Cardiac muscle cell (in vitro differentiated cells and primary cell): ENCODE data around the gene SYNE2. TPM values are rescaled to one million over a fixed set of nuclear protein-coding genes. Genes with fewer than 3 reads are reported as not detected.
"Not testable (repeated sequence)": the region's sequence is repeated elsewhere in the genome, so short reads cannot be mapped to it uniquely, and the experiment has no call there.

Experiments
- DNase-seq, 2 donors: peaks; one replicate each; pipeline versions ENCODE4 v3.0.0 to v3.0.0-alpha.2; 2010 to 2017; ENCODE audit warnings: low read depth in 1 of 2, low spot score in 1 of 2
- H3K27ac ChIP-seq: fragments of 200-600 bp; sonication (generic); 2 replicates; pipeline ENCODE4 v1.5.1; 2016
- H3K27me3 ChIP-seq: fragments of 200-600 bp; sonication (generic); 2 replicates; pipeline ENCODE4 v1.6.0; 2016; ENCODE audit warnings: control low read depth
- H3K36me3 ChIP-seq: fragments of 200-600 bp; sonication (generic); 2 replicates; pipeline ENCODE4 v1.5.1; 2016; ENCODE audit warnings: control low read depth
- H3K4me1 ChIP-seq: fragments of 200-600 bp; sonication (generic); 2 replicates; pipeline ENCODE4 v1.8.1; 2017; ENCODE audit warnings: low read depth, mild to moderate bottlenecking, mixed run types
- H3K4me3 ChIP-seq: fragments of 200-600 bp; sonication (generic); 2 replicates; pipeline ENCODE4 v1.5.1; 2016; ENCODE audit warnings: mild to moderate bottlenecking
- H3K9me3 ChIP-seq: fragments of 200-600 bp; sonication (generic); 2 replicates; pipeline ENCODE4 v1.5.1; 2017; ENCODE audit warnings: low read depth, mild to moderate bottlenecking, control low read depth
- polyA plus RNA-seq: library from polyadenylated mRNA; unstranded; fragments of >200 nt; fragmentation: Nextera tagmentation; extraction: Ambion mirVana; gene quantifications from 2 replicates; pipeline ENCODE4 v1.2.1, GENCODE V29; 2016
- total RNA-seq: library from RNA; depleted of rRNA; stranded (reverse); fragments of >200 nt; gene quantifications from 2 replicates; pipeline ENCODE4 v1.2.3, GENCODE V29; 2016
- TF ChIP-seq, protein P1 (sequence below): IDR thresholded peaks from 2 replicates; pipeline ENCODE4 v1.5.1; 2012; ENCODE audit warnings: low read depth, mild to moderate bottlenecking, low read length

SYNE2 gene
- total and polyA plus RNA-seq, 2 experiments from 2014 or later, result 36.0 to 95.2 TPM

- Histone ChIP-seq H3K27ac (no peak overlapping the region), H3K36me3 (no peaks in the 10 kb centered on the region), H3K4me3 (no peak overlapping the region), H3K4me1 (no peaks in the 10 kb centered on the region), H3K9me3 (no peaks in the 10 kb centered on the region), H3K27me3 (no peaks in the 10 kb centered on the region)
- DNase-seq, result peak in 1 of 2 donors; percentile 35
- TF ChIP-seq, protein P1, sequence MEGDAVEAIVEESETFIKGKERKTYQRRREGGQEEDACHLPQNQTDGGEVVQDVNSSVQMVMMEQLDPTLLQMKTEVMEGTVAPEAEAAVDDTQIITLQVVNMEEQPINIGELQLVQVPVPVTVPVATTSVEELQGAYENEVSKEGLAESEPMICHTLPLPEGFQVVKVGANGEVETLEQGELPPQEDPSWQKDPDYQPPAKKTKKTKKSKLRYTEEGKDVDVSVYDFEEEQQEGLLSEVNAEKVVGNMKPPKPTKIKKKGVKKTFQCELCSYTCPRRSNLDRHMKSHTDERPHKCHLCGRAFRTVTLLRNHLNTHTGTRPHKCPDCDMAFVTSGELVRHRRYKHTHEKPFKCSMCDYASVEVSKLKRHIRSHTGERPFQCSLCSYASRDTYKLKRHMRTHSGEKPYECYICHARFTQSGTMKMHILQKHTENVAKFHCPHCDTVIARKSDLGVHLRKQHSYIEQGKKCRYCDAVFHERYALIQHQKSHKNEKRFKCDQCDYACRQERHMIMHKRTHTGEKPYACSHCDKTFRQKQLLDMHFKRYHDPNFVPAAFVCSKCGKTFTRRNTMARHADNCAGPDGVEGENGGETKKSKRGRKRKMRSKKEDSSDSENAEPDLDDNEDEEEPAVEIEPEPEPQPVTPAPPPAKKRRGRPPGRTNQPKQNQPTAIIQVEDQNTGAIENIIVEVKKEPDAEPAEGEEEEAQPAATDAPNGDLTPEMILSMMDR, result no peak
Observed at GRCh38 chr14:63867933-63868921, 15.4 kb downstream of the SYNE2 start.

GRCh38 chr14:63869940-63870752 lies 17.3 kb downstream of the SYNE2 start:
- H3K4me3 ChIP-seq, H3K27ac ChIP-seq, DNase-seq, H3K9me3 ChIP-seq, H3K36me3 ChIP-seq, H3K27me3 ChIP-seq: not testable (repeated sequence)
- H3K4me1 ChIP-seq, result peaks cover 12% of the 10 kb centered on the region

DNA sequence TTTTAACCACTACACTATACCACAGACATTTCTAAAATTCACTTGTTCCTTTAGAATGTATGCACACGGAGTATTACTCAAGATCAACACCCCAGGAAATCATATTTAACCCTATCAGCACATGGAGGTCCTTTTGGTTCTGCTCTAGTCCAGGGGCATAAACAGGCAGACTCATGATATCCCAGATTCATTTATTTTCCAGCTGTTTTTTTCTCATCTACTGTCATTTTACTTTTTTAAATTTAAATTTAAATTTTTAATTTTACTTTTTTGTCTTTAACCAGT lies 17.9 kb downstream of the SYNE2 start:
- not testable (repeated sequence) for H3K27ac ChIP-seq, H3K36me3 ChIP-seq, H3K9me3 ChIP-seq, DNase-seq, H3K4me3 ChIP-seq, H3K27me3 ChIP-seq
- H3K4me1 ChIP-seq, result peaks cover 12% of the 10 kb centered on the region

- Histone ChIP-seq H3K4me3 (no peak overlapping the region), H3K27me3 (no peaks in the 10 kb centered on the region), H3K4me1 (peaks cover 23% of the 10 kb centered on the region), H3K9me3 (no peaks in the 10 kb centered on the region), H3K27ac (no peak overlapping the region), H3K36me3 (no peaks in the 10 kb centered on the region)
- DNase-seq, result peak in 1 of 2 donors; percentile 68
- TF ChIP-seq, protein P1, result no peak
Observed at GRCh38 chr14:63874223-63874622, 21.4 kb downstream of the SYNE2 start.

DNA sequence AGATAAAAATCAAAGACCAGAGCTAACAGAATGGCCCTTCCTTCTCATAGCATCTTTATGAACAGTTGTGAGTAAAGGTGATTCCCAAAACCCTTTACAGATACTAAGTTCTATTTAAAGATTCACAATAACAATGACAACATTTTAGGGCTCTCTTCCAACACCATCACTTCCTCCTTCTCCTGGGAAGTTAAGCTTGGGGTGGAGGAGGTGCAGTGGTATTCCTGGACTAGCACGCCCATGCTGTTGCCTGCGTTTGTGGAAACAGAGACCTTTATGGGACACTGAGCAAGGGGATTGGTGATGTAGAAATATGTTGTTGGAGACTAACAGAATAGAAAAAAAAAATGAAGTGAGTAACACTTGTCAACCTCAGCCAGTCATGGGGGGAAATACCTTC lies 22.5 kb downstream of the SYNE2 start:
- TF ChIP-seq, protein P1, result no peak
- Histone ChIP-seq H3K4me1 (peaks cover 23% of the 10 kb centered on the region), H3K36me3 (no peaks in the 10 kb centered on the region), H3K27ac (no peak overlapping the region), H3K27me3 (no peaks in the 10 kb centered on the region), H3K4me3 (no peak overlapping the region), H3K9me3 (no peaks in the 10 kb centered on the region)
- peak in 1 of 2 donors; percentile 78 for DNase-seq

GRCh38 chr14:63877550-63877939 lies 24.7 kb downstream of the SYNE2 start:
- H3K4me1 ChIP-seq, result peaks cover 23% of the 10 kb centered on the region
- TF ChIP-seq, protein P1, result no peak
- no peaks in the 10 kb centered on the region for H3K9me3 ChIP-seq
- no peak overlapping the region for H3K27ac ChIP-seq
- no peak overlapping the region for H3K4me3 ChIP-seq
- H3K36me3 ChIP-seq, result no peaks in the 10 kb centered on the region
- H3K27me3 ChIP-seq, result no peaks in the 10 kb centered on the region
- DNase-seq, result no peak
